Measurements from ENCODE around the gene HMGN3. TPM values are rescaled to one million over a fixed set of nuclear protein-coding genes. Genes with fewer than 3 reads are reported as not detected.

The HMGN3 gene
- total and polyA plus RNA-seq, 2 of the 4 experiments (the other 2 are of a cell fraction): 6.8 to 35.5 TPM

DNA sequence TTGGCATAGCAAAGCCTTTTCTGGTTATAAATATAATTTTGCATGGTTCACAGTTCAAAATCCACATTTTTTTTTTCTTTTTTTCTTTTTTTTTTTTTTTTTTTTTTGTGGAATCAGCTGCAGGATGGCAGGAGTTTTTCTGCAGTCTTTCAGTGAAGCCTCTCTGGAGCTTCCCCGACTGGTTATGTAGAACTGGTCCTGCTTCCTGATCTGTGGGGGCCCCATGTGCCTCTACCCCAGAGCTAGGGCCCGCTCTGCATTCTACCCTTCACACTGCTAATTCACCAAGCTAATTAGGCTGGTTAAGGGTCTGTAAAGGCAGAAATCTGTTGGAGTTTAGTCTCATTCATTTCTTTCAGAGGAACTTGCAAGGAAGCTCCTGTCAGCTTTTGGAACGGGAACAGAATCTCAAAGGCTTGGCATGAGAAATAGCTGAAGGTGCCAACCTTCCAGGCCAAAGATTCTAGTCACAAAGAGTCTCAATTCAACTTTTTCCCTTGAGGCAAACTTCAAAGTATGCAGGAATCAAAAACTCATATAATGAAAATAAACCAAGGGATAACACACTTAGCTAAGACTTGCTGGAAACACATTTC is 45.5 kb downstream of the HMGN3 start:
- intact Hi-C loops (cut with micrococcal nuclease): no loop called here

More for the DNA sequence above, 45.5 kb downstream of the HMGN3 start:
- Histone ChIP-seq H2AFZ (replicated peaks; ENCODE audit: low read length, poor library complexity) (no peak overlapping the region), H3K36me3 (ENCODE audit: control insufficient read depth, insufficient read depth, low read length) (no peaks in the 10 kb centered on the region), H2AK5ac (ENCODE audit: low read depth, low read length) (no peak overlapping the region), H2AK9ac (replicated peaks; ENCODE audit: low read depth, low read length, poor library complexity) (no peak overlapping the region), H4K8ac (ENCODE audit: low read depth in 2 of 2, low read length in 2 of 2) (no peak overlapping the region), H4K5ac (ENCODE audit: low read depth, low read length) (no peak overlapping the region), H3K56ac (ENCODE audit: extremely low read depth, insufficient read depth, low read length) (no peak overlapping the region), H2BK120ac (ENCODE audit: low read depth, low read length) (no peak overlapping the region), H2BK15ac (ENCODE audit: low read depth, low read length) (no peak overlapping the region), H3K23ac (ENCODE audit: low read depth, low read length) (no peak overlapping the region), H4K91ac (ENCODE audit: insufficient read depth, low read depth, low read length) (no peak overlapping the region), H3K4me2 (ENCODE audit: low read depth, low read length) (no peak overlapping the region), H3K9me3 (ENCODE audit: control insufficient read depth, insufficient read depth, low read length) (peaks cover 2% of the 10 kb centered on the region; the same call in 1 of the 2 replicates), H2BK5ac (ENCODE audit: low read depth, low read length, poor library complexity, severe bottlenecking) (no peak overlapping the region), H3K4me3 (ENCODE audit: insufficient read depth, low read depth, low read length) (no peak overlapping the region), H3K14ac (replicated peaks; ENCODE audit: low read depth, low read length) (no peak overlapping the region), H3K27ac (ENCODE audit: insufficient read depth, low read length) (no peak overlapping the region), H3K18ac (ENCODE audit: low read depth, low read length) (no peak overlapping the region), H3K9ac (ENCODE audit: low read depth, low read length) (no peak overlapping the region), H4K20me1 (ENCODE audit: insufficient read depth, low read length) (no peaks in the 10 kb centered on the region), H3K9me1 (ENCODE audit: insufficient read depth, low read length) (no peaks in the 10 kb centered on the region), H3K79me1 (ENCODE audit: low read depth in 1 of 2, low read length in 2 of 2) (no peaks in the 10 kb centered on the region), H3K4ac (ENCODE audit: low read depth, low read length) (no peak overlapping the region), H3K27me3 (ENCODE audit: control insufficient read depth, insufficient read depth, low read length) (no peaks in the 10 kb centered on the region; the same call in 1 of the 2 replicates), H3K4me1 (ENCODE audit: control insufficient read depth, insufficient read depth, low read length) (no peaks in the 10 kb centered on the region), H2BK20ac (ENCODE audit: low read depth, low read length) (no peak overlapping the region)
- POLR2A ChIA-PET (ENCODE audit: unreplicated experiment): interaction anchor here (0.6 kb wide), 1 partner anchor 67 kb away, joined by 5 read pairs; no protein-coding TSS in a partner anchor
- 0% methylated on average over 1 of the region's 3 CpGs; no CpG with 5 or more reads in 1 of the 2 experiments for WGBS, 2 experiments (ENCODE audit: extremely low coverage in 2 of 2, insufficient read length in 1 of 2)
- in situ Hi-C loops (cut with MboI; ENCODE audit: low sequenced_read_pairs): no loop called here
- DNase-seq (no peak), ATAC-seq (ENCODE audit: low read depth) (no peak)
- no TSS peak for BruUV-seq (replicated peaks)
- CTCF ChIA-PET: no interaction called here
- no peak for TF ChIP-seq NFE2L2 (IDR thresholded peaks at IDR 0.05; ENCODE audit: low read depth, low read length)
- TF ChIP-seq, protein P1, sequence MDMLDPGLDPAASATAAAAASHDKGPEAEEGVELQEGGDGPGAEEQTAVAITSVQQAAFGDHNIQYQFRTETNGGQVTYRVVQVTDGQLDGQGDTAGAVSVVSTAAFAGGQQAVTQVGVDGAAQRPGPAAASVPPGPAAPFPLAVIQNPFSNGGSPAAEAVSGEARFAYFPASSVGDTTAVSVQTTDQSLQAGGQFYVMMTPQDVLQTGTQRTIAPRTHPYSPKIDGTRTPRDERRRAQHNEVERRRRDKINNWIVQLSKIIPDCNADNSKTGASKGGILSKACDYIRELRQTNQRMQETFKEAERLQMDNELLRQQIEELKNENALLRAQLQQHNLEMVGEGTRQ (IDR thresholded peaks at IDR 0.05; ENCODE audit: low read depth, low read length): no peak
- TF ChIP-seq MAZ (IDR thresholded peaks at IDR 0.05; ENCODE audit: borderline replicate concordance, low read depth, low read length): no peak
- TF ChIP-seq, protein P2, sequence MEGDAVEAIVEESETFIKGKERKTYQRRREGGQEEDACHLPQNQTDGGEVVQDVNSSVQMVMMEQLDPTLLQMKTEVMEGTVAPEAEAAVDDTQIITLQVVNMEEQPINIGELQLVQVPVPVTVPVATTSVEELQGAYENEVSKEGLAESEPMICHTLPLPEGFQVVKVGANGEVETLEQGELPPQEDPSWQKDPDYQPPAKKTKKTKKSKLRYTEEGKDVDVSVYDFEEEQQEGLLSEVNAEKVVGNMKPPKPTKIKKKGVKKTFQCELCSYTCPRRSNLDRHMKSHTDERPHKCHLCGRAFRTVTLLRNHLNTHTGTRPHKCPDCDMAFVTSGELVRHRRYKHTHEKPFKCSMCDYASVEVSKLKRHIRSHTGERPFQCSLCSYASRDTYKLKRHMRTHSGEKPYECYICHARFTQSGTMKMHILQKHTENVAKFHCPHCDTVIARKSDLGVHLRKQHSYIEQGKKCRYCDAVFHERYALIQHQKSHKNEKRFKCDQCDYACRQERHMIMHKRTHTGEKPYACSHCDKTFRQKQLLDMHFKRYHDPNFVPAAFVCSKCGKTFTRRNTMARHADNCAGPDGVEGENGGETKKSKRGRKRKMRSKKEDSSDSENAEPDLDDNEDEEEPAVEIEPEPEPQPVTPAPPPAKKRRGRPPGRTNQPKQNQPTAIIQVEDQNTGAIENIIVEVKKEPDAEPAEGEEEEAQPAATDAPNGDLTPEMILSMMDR (conservative IDR thresholded peaks at IDR 0.05; ENCODE audit: low read depth, low read length): no peak
- TF ChIP-seq FOS (IDR thresholded peaks at IDR 0.05; ENCODE audit: low read depth, low read length): no peak
- TF ChIP-seq POLR2A (IDR thresholded peaks at IDR 0.05; ENCODE audit: low read depth, low read length): no peak
- TF ChIP-seq MXI1 (IDR thresholded peaks at IDR 0.05; ENCODE audit: borderline replicate concordance, low read depth, low read length): no peak
- no peak for TF ChIP-seq RCOR1 (IDR thresholded peaks at IDR 0.05; ENCODE audit: insufficient replicate concordance, low read length)
- TF ChIP-seq MAFK (IDR thresholded peaks at IDR 0.05; ENCODE audit: low read depth, low read length): no peak
- no peak for TF ChIP-seq BHLHE40 (IDR thresholded peaks at IDR 0.05; ENCODE audit: low read depth, low read length)
- no peak for TF ChIP-seq CHD1 (IDR thresholded peaks at IDR 0.05; ENCODE audit: low read depth, low read length)
- TF ChIP-seq RAD21 (IDR thresholded peaks at IDR 0.05; ENCODE audit: low read length): no peak
- no peak for TF ChIP-seq RFX5 (IDR thresholded peaks at IDR 0.05; ENCODE audit: low read depth, low read length)
- TF ChIP-seq SMC3 (IDR thresholded peaks at IDR 0.05; ENCODE audit: low read depth, low read length): no peak
- no peak for TF ChIP-seq CEBPB (IDR thresholded peaks at IDR 0.05; ENCODE audit: low read depth, low read length)
- TF ChIP-seq, protein P3, sequence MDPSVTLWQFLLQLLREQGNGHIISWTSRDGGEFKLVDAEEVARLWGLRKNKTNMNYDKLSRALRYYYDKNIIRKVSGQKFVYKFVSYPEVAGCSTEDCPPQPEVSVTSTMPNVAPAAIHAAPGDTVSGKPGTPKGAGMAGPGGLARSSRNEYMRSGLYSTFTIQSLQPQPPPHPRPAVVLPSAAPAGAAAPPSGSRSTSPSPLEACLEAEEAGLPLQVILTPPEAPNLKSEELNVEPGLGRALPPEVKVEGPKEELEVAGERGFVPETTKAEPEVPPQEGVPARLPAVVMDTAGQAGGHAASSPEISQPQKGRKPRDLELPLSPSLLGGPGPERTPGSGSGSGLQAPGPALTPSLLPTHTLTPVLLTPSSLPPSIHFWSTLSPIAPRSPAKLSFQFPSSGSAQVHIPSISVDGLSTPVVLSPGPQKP (IDR thresholded peaks at IDR 0.05; ENCODE audit: borderline replicate concordance, low read depth, low read length): no peak
- dilution Hi-C loops (cut with HindIII; ENCODE audit: low sequenced_read_pairs, unreplicated experiment): no loop called here
